GM19455 (cell line): ENCODE results near the gene RAB1A.
"Not testable (repeated sequence)": the region's sequence is repeated elsewhere in the genome, so short reads cannot be mapped to it uniquely, and the experiment has no call there.

Experiments
- ATAC-seq: cut with Tn5 transposase; IDR thresholded peaks from one replicate; pipeline ENCODE4 v1.9.1; 2021; ENCODE audit not compliant: unreplicated experiment

The RAB1A gene

DNA sequence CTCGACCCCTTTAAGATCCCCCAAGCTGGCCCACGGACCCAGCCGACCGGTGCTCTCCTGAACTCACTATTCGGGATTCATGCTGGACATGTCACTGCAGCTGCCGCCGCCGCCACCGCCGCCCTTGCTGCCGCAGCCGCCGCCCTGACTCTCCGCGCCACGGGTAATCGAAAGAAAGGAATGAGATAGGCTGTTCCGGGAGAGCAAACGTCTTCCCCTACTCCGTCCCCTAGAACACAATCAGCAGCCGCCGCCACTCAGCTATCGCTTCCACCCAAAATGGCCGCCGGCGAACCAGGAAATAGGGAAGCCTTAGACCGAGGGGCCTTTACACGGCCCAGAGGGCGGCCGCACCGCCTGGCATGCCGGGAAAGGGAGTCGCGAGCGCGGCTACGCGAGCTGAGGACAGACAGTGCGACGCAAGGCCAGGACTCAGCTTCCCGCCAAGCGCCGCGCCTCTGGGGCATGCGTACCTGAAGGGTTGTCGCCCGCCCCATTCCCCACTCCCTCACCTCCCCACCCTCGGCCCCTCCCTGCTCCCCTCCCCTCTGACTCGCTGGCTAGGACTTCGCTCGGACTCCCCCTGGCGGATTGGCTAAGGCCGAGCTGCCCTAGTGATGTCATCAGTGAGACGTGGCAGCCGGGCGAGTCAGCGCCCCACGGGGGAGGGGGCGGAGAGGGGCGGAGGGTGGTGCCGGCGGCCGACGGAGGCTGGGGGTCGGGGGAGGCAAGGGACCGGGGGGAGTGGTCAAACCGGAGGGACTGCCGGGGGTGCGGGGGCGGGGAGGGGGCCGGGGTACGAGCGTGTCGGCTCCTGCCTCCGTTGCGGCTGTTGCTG is at the start of gene RAB1A:
Gene RAB1A (minus strand): TSS at position 281 of the 838 bp plus-strand sequence. CDS start 191 bp downstream, at position 90.
- ATAC-seq, result peak; percentile 98

DNA sequence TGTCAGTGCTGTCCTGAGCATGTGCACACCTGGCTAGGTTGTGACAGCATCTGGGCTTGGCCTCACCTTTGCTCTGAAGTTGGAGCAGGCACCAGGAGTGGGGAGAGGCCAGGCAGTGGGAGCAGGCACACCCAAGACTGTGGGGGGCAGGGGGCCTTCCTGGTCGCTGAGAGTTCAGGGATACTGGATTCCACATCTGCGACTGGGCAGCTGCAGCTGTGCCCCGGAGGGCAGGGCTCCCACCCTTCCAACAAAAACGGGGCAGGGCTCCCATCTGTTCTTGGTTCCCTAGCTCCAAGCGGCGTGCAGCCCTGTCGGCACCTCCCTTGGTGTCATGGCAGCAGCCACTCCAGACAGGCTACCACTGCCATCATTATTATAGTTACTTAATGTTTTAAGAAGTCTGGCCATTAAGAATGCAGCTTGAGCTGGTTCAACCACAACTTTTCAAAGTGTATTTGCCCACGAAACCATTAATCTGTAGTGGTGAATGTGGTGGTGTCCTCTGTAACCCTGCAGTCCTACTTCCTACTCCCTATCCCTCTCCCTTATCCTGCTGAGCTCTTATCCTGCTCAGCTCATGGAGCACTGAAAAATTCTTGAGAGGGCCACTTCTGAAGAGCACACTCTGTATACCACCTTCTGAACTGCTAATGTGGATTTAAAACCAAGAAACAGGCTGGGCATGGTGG is 48.0 kb upstream of the RAB1A start:
- ATAC-seq, result no peak

DNA sequence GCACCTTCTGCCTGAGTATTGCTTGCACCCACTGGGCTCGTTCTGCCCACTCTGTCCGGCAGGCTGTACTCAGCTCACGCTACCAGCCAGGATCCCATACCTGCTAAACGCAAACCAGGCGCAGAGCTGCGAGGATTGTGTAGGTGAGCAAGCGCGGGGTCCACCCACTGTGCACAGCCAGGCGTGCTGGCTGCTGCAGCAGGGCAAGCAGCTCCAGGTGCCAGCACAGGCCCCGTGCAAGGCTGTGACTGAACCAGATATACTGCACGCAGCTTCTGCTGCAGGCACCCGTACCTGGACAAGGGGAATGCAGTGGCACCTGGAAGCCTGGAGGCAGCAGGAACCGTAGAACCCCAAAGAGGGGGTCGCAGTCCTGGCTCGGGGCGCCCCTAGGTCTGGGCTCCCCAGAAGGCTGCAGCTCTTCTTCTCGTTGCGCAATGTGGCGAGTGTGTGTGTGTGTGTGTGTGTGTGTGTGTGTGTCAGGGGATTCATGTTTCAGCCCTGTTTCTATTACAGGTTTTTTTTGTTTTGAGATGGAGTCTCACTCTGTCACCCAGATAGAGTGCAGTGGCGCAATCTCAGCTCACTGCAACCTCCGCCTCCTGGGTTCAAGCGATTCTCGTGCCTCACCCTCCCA is 46.1 kb upstream of the RAB1A start:
- no peak for ATAC-seq

DNA sequence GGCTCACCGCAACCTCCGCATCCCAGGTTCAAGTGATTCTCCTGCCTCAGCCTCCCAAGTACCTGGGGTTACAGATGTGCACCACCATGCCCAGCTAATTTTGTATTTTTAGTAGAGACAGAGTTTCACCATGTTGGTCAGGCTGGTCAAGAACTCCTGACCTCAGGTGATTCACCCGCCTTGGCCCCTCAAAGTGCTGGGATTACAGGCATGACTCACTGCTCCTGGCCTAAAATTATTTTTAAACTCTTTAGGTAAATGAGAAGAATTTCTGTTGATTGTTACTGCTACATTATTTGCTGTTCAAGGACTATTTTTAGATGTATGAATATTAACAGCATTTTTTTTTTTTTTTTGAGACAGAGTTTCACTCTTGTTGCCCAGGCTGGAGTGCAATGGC is 44.1 kb upstream of the RAB1A start:
- ATAC-seq, result not testable (repeated sequence)

DNA sequence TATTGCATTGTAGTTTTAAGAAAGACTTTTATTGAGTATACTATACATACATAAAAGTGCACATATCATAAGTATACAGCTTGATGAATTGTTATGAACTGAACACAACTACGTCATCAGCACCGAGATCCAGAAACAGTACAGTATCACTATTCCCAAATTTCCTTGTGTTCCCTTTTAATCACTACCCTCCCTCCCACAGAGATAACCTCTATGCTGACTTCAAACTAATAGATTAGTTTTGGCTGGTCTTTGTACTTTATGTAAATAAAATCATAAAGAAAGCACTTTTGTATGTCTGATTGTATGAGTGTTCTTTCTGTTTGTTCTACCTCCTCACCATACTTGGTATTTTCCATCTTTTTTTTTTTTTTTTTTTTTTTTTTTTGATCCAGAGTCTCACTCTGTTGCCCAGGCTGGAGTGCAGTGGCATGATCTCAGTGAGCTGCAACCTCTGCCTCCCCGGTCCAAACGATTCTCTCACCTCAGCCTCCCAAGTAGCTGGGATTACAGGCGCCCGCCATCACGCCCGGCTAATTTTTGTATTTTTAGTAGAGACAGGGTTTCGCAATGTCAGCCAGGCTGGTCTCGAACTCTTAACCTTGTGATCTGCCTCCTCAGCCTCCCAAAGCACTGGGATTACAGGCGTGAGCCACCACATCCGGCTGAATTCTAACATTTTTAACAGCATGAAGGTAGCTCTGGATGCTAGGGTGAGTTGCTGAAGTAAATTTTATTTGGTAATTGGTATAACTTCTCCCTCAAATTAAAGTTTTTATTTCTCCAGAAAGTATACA is 43.3 kb upstream of the RAB1A start:
- ATAC-seq, result no peak

DNA sequence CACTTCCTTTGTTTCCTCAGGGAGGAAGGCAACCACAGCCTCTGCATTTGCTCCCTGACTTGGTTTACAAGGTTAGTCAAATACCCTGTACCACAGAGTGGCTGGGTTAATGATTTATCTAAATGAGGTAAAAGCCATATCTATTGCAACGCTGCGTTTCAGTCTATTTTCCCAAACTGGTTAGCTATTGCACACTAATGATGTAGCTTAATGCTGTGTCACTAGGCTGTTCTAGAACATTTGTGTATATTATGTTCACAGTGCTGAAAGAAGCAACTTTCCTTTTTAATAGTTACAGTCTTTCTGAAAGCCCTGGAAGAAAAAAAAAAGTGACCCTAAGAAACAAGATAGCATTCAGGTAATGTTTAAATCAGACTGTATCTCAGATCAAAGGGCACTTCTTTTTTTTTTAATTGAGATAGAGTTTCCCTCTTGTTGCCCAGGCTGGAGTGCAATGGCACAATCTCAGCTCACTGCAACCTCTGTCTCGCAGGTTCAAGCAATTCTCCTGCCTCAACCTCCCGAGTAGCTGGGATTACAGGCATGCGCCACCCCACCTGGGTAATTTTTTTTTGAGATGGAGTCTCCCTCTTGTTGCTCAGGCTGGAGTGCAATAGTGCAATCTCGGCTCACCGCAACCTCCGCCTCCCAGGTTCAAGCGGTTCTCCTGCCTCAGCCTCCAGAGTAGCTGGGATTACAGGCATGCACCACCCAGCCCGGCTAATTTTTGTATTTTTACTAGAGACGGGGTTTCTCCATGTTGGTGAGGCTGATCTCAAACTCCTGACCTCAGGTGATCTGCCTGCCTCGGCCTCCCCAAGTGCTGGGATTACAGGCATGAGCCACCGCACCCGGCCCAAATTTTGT is 40.9 kb upstream of the RAB1A start:
- ATAC-seq, result not testable (repeated sequence)

DNA sequence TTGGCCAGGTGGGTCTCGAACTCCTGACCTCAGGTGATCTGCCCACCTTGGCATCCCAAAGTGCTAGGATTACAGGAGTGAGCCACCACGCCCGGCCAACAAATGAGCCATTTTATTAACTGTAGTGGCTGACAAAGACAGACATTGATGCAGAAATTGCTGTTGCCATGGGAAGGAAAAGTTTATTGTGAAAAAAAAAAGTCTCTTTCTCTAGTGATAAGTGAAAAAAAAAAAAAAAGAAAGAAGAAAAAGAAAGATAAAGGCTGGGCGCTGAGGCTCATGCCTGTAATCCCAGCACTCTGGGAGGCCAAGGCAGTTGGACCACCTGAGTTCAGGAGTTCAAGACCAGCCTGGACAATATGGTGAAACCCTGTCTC is 39.8 kb upstream of the RAB1A start:
- ATAC-seq, result no peak

DNA sequence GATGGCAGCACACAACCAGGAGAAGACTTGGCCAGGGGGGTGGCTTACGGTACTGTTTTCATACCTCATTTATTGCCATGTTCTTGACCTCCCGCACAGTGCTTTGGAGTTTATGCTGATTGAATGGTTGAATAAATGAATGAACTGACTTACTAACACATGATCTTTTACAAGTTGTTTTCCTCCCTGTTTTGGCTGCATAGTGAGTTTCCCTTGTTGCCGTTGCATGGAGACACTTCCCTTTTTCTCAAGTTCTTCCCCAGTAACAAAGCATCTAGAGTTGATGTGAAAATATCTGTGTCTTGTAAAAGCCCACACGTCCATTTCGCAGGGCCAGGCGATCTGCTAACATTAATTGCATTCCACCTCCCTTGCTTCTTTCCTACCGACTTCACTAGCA is 35.7 kb upstream of the RAB1A start:
- ATAC-seq, result no peak

DNA sequence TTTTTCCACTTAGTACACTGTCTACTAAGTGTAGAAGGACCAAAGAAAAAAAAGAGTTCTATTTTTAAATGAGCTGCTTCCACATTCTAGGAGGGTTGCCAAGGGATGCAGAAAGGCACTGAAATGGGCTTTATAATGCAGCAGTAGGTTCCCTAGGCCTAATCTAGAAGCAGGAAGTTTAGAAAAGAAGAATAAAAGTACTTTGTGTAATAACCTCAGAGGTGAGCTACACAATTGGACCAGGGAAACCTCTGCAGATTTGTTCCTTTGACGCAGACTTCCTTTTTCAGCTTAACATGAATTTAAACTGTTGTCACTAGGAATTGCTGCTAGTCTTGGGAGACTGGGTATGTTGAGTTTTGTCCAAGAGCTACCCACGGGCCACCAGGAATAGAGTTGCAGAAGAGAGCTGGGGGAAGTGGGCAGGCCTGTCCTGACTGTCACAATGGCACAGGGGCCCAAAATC is 34.6 kb upstream of the RAB1A start:
- ATAC-seq, result no peak

DNA sequence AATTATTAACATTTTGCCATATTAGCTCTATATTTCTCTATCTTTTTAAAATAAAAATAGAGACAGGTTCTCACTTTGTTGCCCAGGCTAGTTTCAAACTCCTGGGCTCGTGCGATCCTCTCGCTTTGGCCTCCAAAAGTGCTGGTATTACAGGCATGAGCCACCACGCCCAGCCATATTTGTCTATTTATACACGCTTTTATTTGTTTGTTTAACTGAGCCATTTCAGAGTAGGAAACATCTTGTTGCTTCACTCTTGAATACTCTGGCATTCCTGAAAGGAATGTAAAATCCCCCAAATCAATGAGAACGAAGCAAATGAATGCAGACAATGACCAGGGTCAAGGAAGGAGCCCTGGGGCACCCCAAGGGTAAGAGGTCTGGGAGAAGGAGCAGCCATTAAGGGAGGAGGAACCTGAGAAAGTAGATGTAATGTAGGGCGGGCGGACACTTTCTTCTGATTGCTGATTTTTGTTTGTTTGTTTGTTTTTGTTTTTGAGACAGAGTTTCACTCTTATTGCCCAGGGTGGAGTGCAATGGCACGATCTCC is 31.7 kb upstream of the RAB1A start:
- ATAC-seq, result no peak

DNA sequence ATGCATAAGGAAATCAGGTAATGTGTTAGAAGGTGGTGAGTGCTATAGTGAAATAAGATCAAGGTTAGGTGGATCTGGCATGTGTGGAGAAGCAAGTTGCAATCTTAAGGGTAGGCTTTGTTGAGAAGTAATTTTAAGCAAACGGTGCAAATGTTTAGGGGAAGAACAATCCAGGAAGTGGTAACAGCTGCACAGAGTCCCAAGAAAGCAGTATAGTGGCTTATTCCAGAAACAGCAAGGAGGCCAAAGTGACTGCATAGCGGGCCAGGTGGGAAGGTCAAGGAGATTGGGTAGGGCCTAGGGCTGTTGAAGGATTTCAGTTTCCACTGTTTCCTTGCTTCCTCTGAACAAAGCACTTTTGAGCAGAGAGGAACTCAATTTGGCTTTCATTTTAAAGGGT is 30.0 kb upstream of the RAB1A start:
- ATAC-seq, result no peak

DNA sequence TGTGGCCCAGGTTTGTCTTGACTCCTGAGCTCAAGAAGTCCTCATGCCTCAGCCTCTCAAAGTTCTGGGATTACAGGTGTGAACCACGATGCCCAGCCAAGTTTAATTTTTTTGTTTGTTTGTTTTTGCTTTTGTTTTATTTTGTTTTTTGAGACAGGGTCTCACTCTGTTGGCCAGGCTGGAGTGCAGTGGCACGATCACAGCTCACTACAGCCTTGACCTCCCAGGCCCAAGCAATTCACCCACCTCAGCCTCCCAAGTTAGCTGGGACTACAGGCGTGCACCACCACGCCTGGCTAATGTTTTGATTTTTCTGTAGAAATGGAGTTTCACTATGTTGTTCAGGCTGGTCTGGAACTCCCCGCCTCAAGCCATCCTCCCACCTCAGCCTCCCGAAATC is 29.4 kb upstream of the RAB1A start:
- no peak for ATAC-seq

DNA sequence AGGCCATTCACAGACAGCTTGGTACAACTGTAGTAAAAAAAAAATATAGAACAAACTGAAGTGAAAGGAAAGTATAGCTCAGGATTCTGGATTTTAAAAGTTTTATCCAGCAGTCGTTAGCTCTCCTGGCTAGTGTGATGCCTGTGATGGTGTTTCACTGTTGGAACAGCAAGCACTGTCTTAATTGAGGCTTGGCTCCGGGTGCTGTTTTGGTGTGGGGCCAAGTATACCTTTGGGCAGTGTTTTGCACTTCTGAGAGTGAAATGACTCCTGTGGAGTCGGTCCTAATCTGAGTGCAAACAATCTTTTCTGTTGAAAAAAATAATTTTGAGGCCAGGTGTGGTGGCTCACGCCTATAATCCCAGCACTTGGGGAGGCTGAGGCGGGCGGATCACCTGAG is 28.7 kb upstream of the RAB1A start:
- ATAC-seq, result no peak

DNA sequence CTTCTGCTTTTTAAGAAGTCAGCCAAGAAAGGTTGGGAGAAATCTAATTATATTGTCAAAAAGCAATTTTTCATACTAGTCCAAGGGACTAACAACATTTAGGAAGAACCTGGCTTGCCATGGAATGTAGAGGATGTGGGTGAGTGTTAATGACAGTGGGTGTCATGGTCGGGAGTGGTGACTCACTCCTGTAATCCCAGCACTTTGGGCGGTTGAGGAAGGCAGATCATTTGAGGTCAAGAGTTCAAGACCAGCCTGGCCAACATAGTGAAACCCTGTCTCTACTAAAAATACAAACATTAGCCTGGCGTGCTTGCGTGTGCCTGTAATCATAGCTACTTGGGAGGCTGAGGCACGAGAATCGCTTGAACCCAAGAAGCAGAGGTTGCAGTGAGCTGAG is 27.9 kb upstream of the RAB1A start:
- ATAC-seq, result not testable (repeated sequence)

DNA sequence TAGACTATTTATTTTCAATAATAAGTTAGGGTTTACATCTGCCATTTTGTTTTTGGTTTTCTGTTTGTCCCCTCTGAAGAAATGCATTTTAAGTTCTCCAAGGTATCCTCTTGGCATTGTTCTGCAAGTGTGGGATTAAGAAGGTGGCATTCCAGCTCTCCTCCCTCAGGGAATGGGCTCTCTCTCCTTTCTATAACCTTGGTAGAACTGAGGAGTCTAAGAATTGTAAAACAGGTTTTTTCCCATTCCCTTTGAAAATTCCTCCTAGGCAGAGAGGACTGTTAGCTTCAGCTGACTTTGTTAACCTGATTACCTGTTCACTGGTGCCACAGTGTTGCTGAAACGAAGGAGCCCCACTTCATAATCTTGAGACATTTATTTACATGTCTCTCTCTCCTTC is 26.1 kb upstream of the RAB1A start:
- ATAC-seq, result no peak

DNA sequence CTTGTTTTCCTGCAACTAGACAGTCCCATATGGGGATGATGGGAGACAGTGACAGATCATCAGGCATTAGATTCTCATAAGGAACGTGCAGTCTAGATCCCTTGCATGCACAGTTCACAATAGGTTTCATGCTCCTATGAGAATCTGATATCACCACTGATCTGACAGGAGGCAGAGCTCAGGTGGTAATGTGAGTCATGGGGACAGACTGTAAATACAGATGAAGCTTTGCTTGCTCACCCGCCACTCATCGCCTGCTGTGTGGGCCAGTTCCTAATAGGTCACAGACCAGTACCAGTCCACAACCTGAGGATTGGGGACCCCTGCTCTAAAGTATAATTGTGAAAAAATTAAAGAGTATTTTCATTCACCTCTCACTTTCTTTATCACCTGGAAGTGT is 23.6 kb upstream of the RAB1A start:
- no peak for ATAC-seq

DNA sequence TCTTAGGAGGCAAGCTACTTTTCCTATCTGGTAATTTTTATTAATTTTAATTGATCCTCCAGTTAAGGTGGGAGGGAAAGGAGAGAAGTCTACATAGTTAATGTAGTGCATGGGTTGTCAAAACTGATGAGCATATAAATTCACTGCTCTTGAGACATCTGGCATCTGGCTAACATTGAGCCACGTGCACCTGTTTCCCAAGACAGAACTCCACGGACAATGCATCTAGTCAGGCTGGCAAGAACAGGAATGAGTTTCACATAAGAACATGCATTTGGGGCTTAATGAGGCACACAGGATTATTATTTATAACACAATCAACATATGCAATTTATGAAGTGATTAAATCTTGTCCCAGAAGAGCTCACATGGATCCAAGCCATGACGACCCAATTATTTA is 16.2 kb upstream of the RAB1A start:
- ATAC-seq, result no peak

DNA sequence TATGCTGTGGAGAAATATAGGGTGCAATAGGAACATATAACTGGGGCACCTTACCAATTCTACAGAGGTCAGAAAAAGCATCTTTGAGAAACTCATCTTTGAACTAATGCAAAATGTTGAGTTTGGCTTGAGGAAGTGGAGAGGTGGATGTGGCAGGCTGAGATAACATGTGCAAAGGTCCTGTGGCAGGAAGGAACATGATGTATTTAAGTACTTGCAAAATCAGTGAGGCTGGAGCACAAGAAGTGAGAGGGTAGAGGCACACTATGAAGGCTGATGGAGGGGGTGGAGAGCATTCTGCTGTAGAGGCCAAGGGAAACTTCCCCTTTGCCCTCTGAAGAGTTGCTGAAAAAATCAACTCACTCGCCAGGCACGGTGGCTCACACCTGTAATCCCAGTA is 14.7 kb upstream of the RAB1A start:
- no peak for ATAC-seq

DNA sequence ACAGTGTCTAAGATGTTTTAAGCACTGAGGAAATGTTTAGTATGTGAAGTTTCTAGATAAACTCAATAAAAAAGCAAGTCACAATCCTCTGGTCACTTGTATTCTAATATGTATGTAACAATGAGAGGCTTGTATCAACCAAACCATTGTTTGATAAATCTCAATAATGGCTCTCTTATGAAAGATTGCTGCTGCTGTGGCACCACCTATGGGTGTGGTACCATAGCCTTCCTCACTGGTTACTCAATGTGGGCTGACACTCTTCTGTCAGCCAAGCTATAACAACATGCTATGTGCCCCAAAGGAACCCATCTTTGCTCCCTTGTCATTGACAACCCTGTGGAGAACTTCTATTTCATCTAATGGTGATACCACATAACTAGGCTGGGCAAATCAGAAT is 12.6 kb upstream of the RAB1A start:
- no peak for ATAC-seq

DNA sequence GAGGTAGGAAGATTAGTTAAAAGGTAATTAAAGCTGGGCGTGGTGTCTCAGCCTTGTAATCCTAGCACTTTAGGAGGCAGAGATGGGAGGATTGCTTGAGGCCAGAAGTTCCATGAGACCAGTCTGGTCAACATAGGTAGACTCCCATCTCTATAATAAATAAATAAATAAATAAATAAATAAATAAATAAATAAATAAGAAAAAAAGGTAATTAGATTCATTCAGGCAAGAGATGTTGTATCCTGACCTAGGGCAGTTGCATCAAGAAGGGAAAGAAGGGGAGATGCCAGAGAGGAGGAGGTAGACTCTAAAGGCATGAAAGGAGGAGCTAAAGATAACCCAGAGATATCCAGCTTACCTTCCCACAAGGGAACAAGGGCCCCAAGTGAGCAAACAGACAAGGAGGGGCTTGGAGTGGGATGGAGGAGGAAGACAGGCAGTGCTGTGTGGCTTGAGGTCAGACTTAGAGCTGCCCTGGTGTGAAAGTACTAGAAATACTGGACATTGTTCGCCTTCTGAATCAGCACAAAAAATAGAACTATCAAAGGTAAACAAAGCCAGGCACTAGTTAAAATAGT is 7.4 kb upstream of the RAB1A start:
- no peak for ATAC-seq
